K562 (cell line): ENCODE data around the gene SCYL1. TPM values are rescaled to one million over a fixed set of nuclear protein-coding genes. Genes with fewer than 3 reads are reported as not detected.
A peak's percentile ranks its signal among the peaks of the same experiment; 100 is the strongest.

Experiments
- CBFA2T2 ChIP-seq: fragments of 450-650 bp; conservative IDR thresholded peaks from 2 replicates; pipeline ENCODE4 v1.6.1; 2017; ENCODE audit warnings: mild to moderate bottlenecking
- DMBX1 ChIP-seq: fragments of 250-450 bp; sonication (Bioruptor Pico); IDR thresholded peaks from 2 replicates; pipeline ENCODE4 v1.8.0; 2022; ENCODE audit warnings: inconsistent platforms, mild to moderate bottlenecking, moderate library complexity, borderline replicate concordance
- ELK3 ChIP-seq: fragments of 450-650 bp; formaldehyde crosslinking; IDR thresholded peaks from 2 replicates; pipeline ENCODE4 v1.4.0; 2020; ENCODE audit warnings: mild to moderate bottlenecking
- KLF6 ChIP-seq: fragments of 250-450 bp; sonication (Bioruptor Pico); IDR thresholded peaks from 2 replicates; pipeline ENCODE4 v1.4.0; 2020; ENCODE audit warnings: mild to moderate bottlenecking, moderate library complexity, borderline replicate concordance
- MIER1 ChIP-seq: fragments of 450-650 bp; IDR thresholded peaks from 2 replicates; pipeline ENCODE4 v1.6.1; 2016; ENCODE audit warnings: antibody characterized with exemption, mild to moderate bottlenecking, low read depth
- MYC ChIP-seq, 2 experiments: fragments of 250-450 bp in 1 of 2; sonication (Bioruptor Pico) in 1 of 2; IDR thresholded peaks; 2 replicates each; pipeline versions ENCODE4 v1.5.1 to v1.6.1; 2012 to 2021; ENCODE audit warnings: low read depth in 2 of 2, borderline replicate concordance in 1 of 2, improper control_type of control experiment in 1 of 2, low read length in 1 of 2, mild to moderate bottlenecking in 1 of 2, moderate library complexity in 1 of 2
- NR1H2 ChIP-seq: sonication (generic); formaldehyde crosslinking; IDR thresholded peaks from 2 replicates; pipeline ENCODE4 v1.4.0; 2020; ENCODE audit warnings: mild to moderate bottlenecking, missing genetic modification reagents
- NR2C2 ChIP-seq, 2 experiments: fragments of 200-800 bp in 1 of 2; sonication (Bioruptor generic) in 1 of 2; sonication (generic) in 1 of 2; formaldehyde crosslinking in 1 of 2; IDR thresholded peaks; 2 replicates each; pipeline versions ENCODE4 v1.6.1 to v1.8.0; 2016 to 2022; ENCODE audit warnings: mild to moderate bottlenecking in 1 of 2, missing compliant biosample characterization in 1 of 2, missing genetic modification characterization in 1 of 2, missing genetic modification reagents in 1 of 2
- POLR2AphosphoS5 ChIP-seq: IDR thresholded peaks from 2 replicates; pipeline ENCODE4 v1.6.1; 2011; ENCODE audit warnings: mild to moderate bottlenecking, low read depth, low read length, moderate library complexity; ENCODE audit not compliant: control insufficient read depth, insufficient read depth
- RFX5 ChIP-seq: IDR thresholded peaks from 2 replicates; pipeline ENCODE4 v1.6.1; 2011; ENCODE audit warnings: low read depth, mild to moderate bottlenecking, improper control_type of control experiment, low read length
- SMARCB1 ChIP-seq: IDR thresholded peaks from 2 replicates; pipeline ENCODE4 v1.6.1; 2011; ENCODE audit warnings: improper control_type of control experiment, low read depth; ENCODE audit not compliant: insufficient read length
- TCF3 ChIP-seq: sonication (generic); formaldehyde crosslinking; IDR thresholded peaks from 2 replicates; pipeline ENCODE4 v1.4.0; 2020; ENCODE audit warnings: mild to moderate bottlenecking, missing genetic modification reagents
- TGIF2 ChIP-seq: sonication (generic); formaldehyde crosslinking; IDR thresholded peaks from 2 replicates; pipeline ENCODE4 v1.8.1; 2022; ENCODE audit warnings: mild to moderate bottlenecking, missing genetic modification reagents, moderate library complexity
- YBX1 ChIP-seq: fragments of 450-650 bp; IDR thresholded peaks from 2 replicates; pipeline ENCODE4 v1.7.1; 2016; ENCODE audit warnings: mild to moderate bottlenecking
- ZBTB7A ChIP-seq: IDR thresholded peaks from 2 replicates; pipeline ENCODE4 v1.6.1; 2011; ENCODE audit warnings: low read depth, mild to moderate bottlenecking, low read length, moderate library complexity, borderline replicate concordance; ENCODE audit not compliant: control insufficient read depth
- ZNF408 ChIP-seq: fragments of 250-450 bp; sonication (Bioruptor Pico); IDR thresholded peaks from 2 replicates; pipeline ENCODE4 v1.4.0; 2020; ENCODE audit warnings: low read depth, mild to moderate bottlenecking, moderate library complexity
- ZNF583 ChIP-seq: fragments of 250-450 bp; sonication (Bioruptor Pico); IDR thresholded peaks from 2 replicates; pipeline ENCODE4 v1.4.0; 2020
- ZNF76 ChIP-seq: fragments of 250-450 bp; sonication (Bioruptor Pico); IDR thresholded peaks from 2 replicates; pipeline ENCODE4 v1.4.0; 2020; ENCODE audit warnings: mild to moderate bottlenecking, moderate library complexity, borderline replicate concordance
- ZNF79 ChIP-seq: fragments of 250-450 bp; sonication (Bioruptor Pico); IDR thresholded peaks from 2 replicates; pipeline ENCODE4 v1.4.0; 2020; ENCODE audit warnings: low read depth, mild to moderate bottlenecking, moderate library complexity
- polyA plus RNA-seq, 8 experiments: library from polyadenylated mRNA; depleted of rRNA in 4 of 8; stranded (reverse) in 5 of 8; unstranded in 3 of 8; fragments of >200 nt; fragmentation: Nextera tagmentation in 2 of 8; fragmentation: Illumina TruSeq in 1 of 8; extraction: Ambion mirVana in 2 of 8; extraction: Trizol in 1 of 8; gene quantifications; 2 replicates each; pipeline versions ENCODE4 v1.2.1 to v1.2.3, GENCODE V29; 2011 to 2014; ENCODE audit warnings: inconsistent platforms in 1 of 8, missing spikeins in 1 of 8
- total RNA-seq, 7 experiments: library from RNA; depleted of rRNA in 6 of 7; stranded (reverse); fragments of >200 nt in 6 of 7; fragmentation: Illumina TruSeq in 2 of 7; extraction: Trizol in 2 of 7; gene quantifications; 2 replicates each; pipeline versions ENCODE4 v1.2.1 to v1.2.3, GENCODE V29; 2011 to 2021; ENCODE audit warnings: low replicate concordance in 1 of 7
- TF ChIP-seq, protein P1 (sequence below), 2 experiments: fragments of 200-800 bp in 1 of 2; sonication (Bioruptor generic) in 1 of 2; sonication (generic) in 1 of 2; formaldehyde crosslinking in 1 of 2; IDR thresholded peaks in 1 of 2; conservative IDR thresholded peaks in 1 of 2; 2 replicates each; pipeline versions ENCODE4 v1.5.0 to v1.6.1; 2016 to 2020; ENCODE audit warnings: missing compliant biosample characterization in 1 of 2, missing genetic modification characterization in 1 of 2, missing genetic modification reagents in 1 of 2
- TF ChIP-seq, protein P2 (sequence below): fragments of 200-800 bp; sonication (Bioruptor generic); IDR thresholded peaks from 2 replicates; pipeline ENCODE4 v1.6.1; 2017; ENCODE audit warnings: missing genetic modification characterization, missing compliant biosample characterization

The SCYL1 gene
- total and polyA plus RNA-seq, 9 of the 15 experiments (the other 6 are each of a cell fraction or from before 2014, with no cell fraction given): 1.9 to 145 (median 57.6) TPM

GRCh38 chr11:65497141-65498041, 27.5 kb upstream of the SCYL1 start (continued):
- TF ChIP-seq, protein P1, sequence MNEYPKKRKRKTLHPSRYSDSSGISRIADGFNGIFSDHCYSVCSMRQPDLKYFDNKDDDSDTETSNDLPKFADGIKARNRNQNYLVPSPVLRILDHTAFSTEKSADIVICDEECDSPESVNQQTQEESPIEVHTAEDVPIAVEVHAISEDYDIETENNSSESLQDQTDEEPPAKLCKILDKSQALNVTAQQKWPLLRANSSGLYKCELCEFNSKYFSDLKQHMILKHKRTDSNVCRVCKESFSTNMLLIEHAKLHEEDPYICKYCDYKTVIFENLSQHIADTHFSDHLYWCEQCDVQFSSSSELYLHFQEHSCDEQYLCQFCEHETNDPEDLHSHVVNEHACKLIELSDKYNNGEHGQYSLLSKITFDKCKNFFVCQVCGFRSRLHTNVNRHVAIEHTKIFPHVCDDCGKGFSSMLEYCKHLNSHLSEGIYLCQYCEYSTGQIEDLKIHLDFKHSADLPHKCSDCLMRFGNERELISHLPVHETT (CRISPR knock-in tag; conservative IDR thresholded peaks at IDR 0.05 in 1 of 2, IDR thresholded peaks at IDR 0.05 in 1 of 2): peak in 1 of 2 experiments; percentile 90; a peak in 2 of 4 replicates
- TF ChIP-seq SMARCB1 (no peak), TCF3 (CRISPR knock-in tag) (peak; percentile 65), ZNF408 (CRISPR knock-in tag) (no peak), KLF6 (peak; percentile 96), ZNF583 (peak; percentile 90), MIER1 (no peak), NR1H2 (CRISPR knock-in tag) (0 out of 2 replicates have a peak, but pooled peaks have one; percentile 55), DMBX1 (no peak), POLR2AphosphoS5 (peak; percentile 68; the same call in 1 of the 2 replicates), YBX1 (no peak), CBFA2T2 (no peak), TGIF2 (no peak), NR2C2 (CRISPR knock-in tag; IDR thresholded peaks at IDR 0.05) (no peak), NR2C2 (tag; IDR thresholded peaks at IDR 0.05) (no peak), RFX5 (no peak), ZNF76 (CRISPR knock-in tag) (no peak; the same call in 1 of the 2 replicates), ZBTB7A (peak; percentile 92), ELK3 (CRISPR knock-in tag) (no peak), MYC (IDR thresholded peaks at IDR 0.05; ENCODE audit: low read depth, low read length) (peak; percentile 95), MYC (CRISPR knock-in tag; IDR thresholded peaks at IDR 0.05; ENCODE audit: borderline replicate concordance, low read depth) (no peak), ZNF79 (CRISPR knock-in tag) (no peak)
- TF ChIP-seq, protein P2, sequence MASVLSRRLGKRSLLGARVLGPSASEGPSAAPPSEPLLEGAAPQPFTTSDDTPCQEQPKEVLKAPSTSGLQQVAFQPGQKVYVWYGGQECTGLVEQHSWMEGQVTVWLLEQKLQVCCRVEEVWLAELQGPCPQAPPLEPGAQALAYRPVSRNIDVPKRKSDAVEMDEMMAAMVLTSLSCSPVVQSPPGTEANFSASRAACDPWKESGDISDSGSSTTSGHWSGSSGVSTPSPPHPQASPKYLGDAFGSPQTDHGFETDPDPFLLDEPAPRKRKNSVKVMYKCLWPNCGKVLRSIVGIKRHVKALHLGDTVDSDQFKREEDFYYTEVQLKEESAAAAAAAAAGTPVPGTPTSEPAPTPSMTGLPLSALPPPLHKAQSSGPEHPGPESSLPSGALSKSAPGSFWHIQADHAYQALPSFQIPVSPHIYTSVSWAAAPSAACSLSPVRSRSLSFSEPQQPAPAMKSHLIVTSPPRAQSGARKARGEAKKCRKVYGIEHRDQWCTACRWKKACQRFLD: no peak
